HEK293 (cell line): Measurements from ENCODE around the gene PUM1.
A peak's percentile ranks its signal among the peaks of the same experiment; 100 is the strongest.

Experiments
- CTCF ChIA-PET: fragments of 350-600 bp; formaldehyde crosslinking; extraction: SDS; loops from one replicate; lab custom pipeline; 2021; ENCODE audit warnings: antibody characterized with exemption; lab: Yijun Ruan, JAX
- POLR2A ChIA-PET: fragments of 300-600 bp; formaldehyde crosslinking; extraction: SDS; loops from one replicate; lab custom pipeline; 2020; ENCODE audit warnings: antibody characterized with exemption, inconsistent platforms; lab: Yijun Ruan, JAX
- H3K27ac ChIP-seq: fragments of 200-500 bp; sonication (Bioruptor generic); 2 replicates; pipeline ENCODE4 v1.5.1; 2014; ENCODE audit warnings: low read depth, low read length, control low read depth, inconsistent platforms; ENCODE audit errors: extremely low read depth
- H3K36me3 ChIP-seq, 2 experiments: fragments of 200-500 bp in 1 of 2; sonication (Bioruptor generic) in 1 of 2; 1 replicate in 1 of 2; 2 replicates in 1 of 2; pipeline ENCODE4 v1.5.1; 2014 to 2017; ENCODE audit warnings: inconsistent platforms in 2 of 2, low read length in 2 of 2; ENCODE audit not compliant: control insufficient read depth in 2 of 2, insufficient read depth in 1 of 2
- H3K4me1 ChIP-seq: fragments of 200-500 bp; sonication (Bioruptor generic); 2 replicates; pipeline ENCODE4 v1.5.1; 2014; ENCODE audit warnings: mild to moderate bottlenecking, low read length, inconsistent platforms; ENCODE audit not compliant: control insufficient read depth, insufficient read depth
- H3K4me3 ChIP-seq: 2 replicates; pipeline ENCODE4 v1.5.1; 2011; ENCODE audit warnings: low read depth, mild to moderate bottlenecking, control low read depth, low read length, moderate library complexity
- H3K9me3 ChIP-seq: fragments of 200-500 bp; sonication (Bioruptor generic); 2 replicates; pipeline ENCODE4 v1.5.1; 2014; ENCODE audit warnings: low read depth, low read length, inconsistent platforms; ENCODE audit not compliant: control insufficient read depth, insufficient read depth
- EGR2 ChIP-seq: fragments of 450-650 bp; formaldehyde crosslinking; IDR thresholded peaks from 2 replicates; pipeline ENCODE4 v1.5.1; 2016; ENCODE audit warnings: low read depth, missing biosample characterization, missing genetic modification characterization
- PATZ1 ChIP-seq: fragments of 450-650 bp; formaldehyde crosslinking; IDR thresholded peaks from 2 replicates; pipeline ENCODE4 v1.5.1; 2016; ENCODE audit warnings: missing biosample characterization, missing genetic modification characterization
- PRDM1 ChIP-seq: fragments of 450-650 bp; formaldehyde crosslinking; IDR thresholded peaks from 2 replicates; pipeline ENCODE4; 2016; ENCODE audit warnings: missing biosample characterization, missing genetic modification characterization
- SCRT2 ChIP-seq: fragments of 450-650 bp; formaldehyde crosslinking; IDR thresholded peaks from 2 replicates; pipeline ENCODE4 v1.5.1; 2016; ENCODE audit warnings: missing biosample characterization, missing genetic modification characterization
- SP2 ChIP-seq: fragments of 450-650 bp; formaldehyde crosslinking; IDR thresholded peaks from 2 replicates; pipeline ENCODE4 v1.5.1; 2016; ENCODE audit warnings: missing biosample characterization, missing genetic modification characterization
- SP7 ChIP-seq: fragments of 450-650 bp; formaldehyde crosslinking; IDR thresholded peaks from 2 replicates; pipeline ENCODE4 v1.5.1; 2016; ENCODE audit warnings: missing biosample characterization, missing genetic modification characterization
- TSHZ1 ChIP-seq: fragments of 450-650 bp; formaldehyde crosslinking; IDR thresholded peaks from 2 replicates; pipeline ENCODE4 v1.5.1; 2016; ENCODE audit warnings: missing biosample characterization, missing genetic modification characterization, borderline replicate concordance
- ZBTB48 ChIP-seq: fragments of 450-650 bp; formaldehyde crosslinking; IDR thresholded peaks from 2 replicates; pipeline ENCODE4 v1.5.1; 2016; ENCODE audit warnings: missing biosample characterization, missing genetic modification characterization
- ZFHX2 ChIP-seq: fragments of 450-650 bp; formaldehyde crosslinking; conservative IDR thresholded peaks from 2 replicates; pipeline ENCODE4 v1.5.1; 2016; ENCODE audit warnings: missing biosample characterization, missing genetic modification characterization
- ZIC2 ChIP-seq: fragments of 450-650 bp; formaldehyde crosslinking; IDR thresholded peaks from 2 replicates; pipeline ENCODE4 v1.5.1; 2016; ENCODE audit warnings: missing biosample characterization, missing genetic modification characterization
- ZNF132 ChIP-seq: fragments of 450-650 bp; formaldehyde crosslinking; IDR thresholded peaks from 2 replicates; pipeline ENCODE4 v1.5.1; 2017; ENCODE audit warnings: missing biosample characterization, missing genetic modification characterization, borderline replicate concordance
- ZNF324 ChIP-seq: fragments of 450-650 bp; formaldehyde crosslinking; IDR thresholded peaks from 2 replicates; pipeline ENCODE4 v1.5.1; 2016; ENCODE audit warnings: missing biosample characterization, missing genetic modification characterization
- ZNF692 ChIP-seq: fragments of 450-650 bp; formaldehyde crosslinking; IDR thresholded peaks from 2 replicates; pipeline ENCODE4 v1.5.1; 2016; ENCODE audit warnings: missing biosample characterization, missing genetic modification characterization
- ZNF76 ChIP-seq: fragments of 450-650 bp; formaldehyde crosslinking; IDR thresholded peaks from 2 replicates; pipeline ENCODE4; 2016; ENCODE audit warnings: low read depth, missing biosample characterization, missing genetic modification characterization, borderline replicate concordance
- ZSCAN30 ChIP-seq: fragments of 450-650 bp; IDR thresholded peaks from 2 replicates; pipeline ENCODE4 v1.5.1; 2018; ENCODE audit warnings: missing biosample characterization, mild to moderate bottlenecking, missing genetic modification characterization, moderate library complexity
- TF ChIP-seq, protein P1 (sequence below): fragments of 450-650 bp; formaldehyde crosslinking; IDR thresholded peaks from 2 replicates; pipeline ENCODE4 v1.5.1; 2016; ENCODE audit warnings: missing biosample characterization, missing genetic modification characterization
- TF ChIP-seq, protein P2 (sequence below): fragments of 450-650 bp; formaldehyde crosslinking; IDR thresholded peaks from 2 replicates; pipeline ENCODE4 v1.5.1; 2017; ENCODE audit warnings: missing biosample characterization, missing genetic modification characterization
- TF ChIP-seq, protein P3 (sequence below): fragments of 450-650 bp; formaldehyde crosslinking; IDR thresholded peaks from 2 replicates; pipeline ENCODE4 v1.5.1; 2017; ENCODE audit warnings: missing biosample characterization, missing genetic modification characterization
- TF ChIP-seq, protein P4 (sequence below): fragments of 450-650 bp; formaldehyde crosslinking; IDR thresholded peaks from 2 replicates; pipeline ENCODE4 v1.5.1; 2017; ENCODE audit warnings: missing biosample characterization, missing genetic modification characterization

PUM1 gene

GRCh38 chr1:30888975-30889374 lies 176.5 kb downstream of the PUM1 start (continued):
- TF ChIP-seq ZNF76 (tag by site-specific recombination), result no peak
- TF ChIP-seq ZNF132 (tag by site-specific recombination), result no peak
- TF ChIP-seq ZSCAN30, result no peak
- TF ChIP-seq, all 188 proteins: peak for 0

DNA sequence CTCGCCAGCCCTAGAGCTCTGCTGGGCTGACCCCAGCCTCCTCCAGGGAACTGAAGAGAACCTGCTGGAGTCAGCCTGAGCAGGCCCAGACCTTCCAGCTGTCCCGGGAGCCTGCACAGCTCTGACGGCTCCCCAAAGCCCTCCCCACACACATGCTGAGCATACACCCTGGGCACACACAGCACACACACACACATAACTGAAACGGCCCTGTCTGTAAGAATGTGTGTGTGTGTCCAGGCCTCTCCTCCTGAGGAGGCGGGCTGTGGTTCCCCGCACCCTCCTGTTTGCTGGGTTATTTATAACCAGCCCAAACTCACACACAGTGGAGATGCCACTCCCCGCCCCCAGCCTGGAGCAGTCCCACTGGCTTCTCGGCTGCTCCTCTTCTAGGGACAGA lies 177.1 kb downstream of the PUM1 start:
- no peak overlapping the region for H3K4me3 ChIP-seq
- H3K36me3 ChIP-seq, result no peaks in the 10 kb centered on the region
- CTCF ChIA-PET, result interaction anchor here (1.2 to 1.3 kb wide), 2 partner anchors 40 to 86 kb away, joined by 4 to 5 read pairs; no protein-coding TSS in a partner anchor
- no peak overlapping the region for H3K27ac ChIP-seq
- TF ChIP-seq SCRT2 (0 out of 2 replicates have a peak, but pooled peaks have one; percentile 19), ZNF324 (tag by site-specific recombination) (no peak), PATZ1 (tag by site-specific recombination) (peak; percentile 36; the same call in 1 of the 2 replicates), ZIC2 (tag by site-specific recombination) (peak; percentile 90), ZBTB48 (tag by site-specific recombination) (peak; percentile 61), TSHZ1 (tag by site-specific recombination) (no peak), SP2 (tag by site-specific recombination) (peak; percentile 43; the same call in 1 of the 2 replicates), SP7 (tag by site-specific recombination) (peak; percentile 38), ZFHX2 (tag by site-specific recombination) (peak; percentile 89), ZNF692 (tag by site-specific recombination) (no peak), ZNF132 (tag by site-specific recombination) (no peak), PRDM1 (tag by site-specific recombination) (no peak), EGR2 (tag by site-specific recombination) (peak; percentile 76)
- TF ChIP-seq, protein P1, sequence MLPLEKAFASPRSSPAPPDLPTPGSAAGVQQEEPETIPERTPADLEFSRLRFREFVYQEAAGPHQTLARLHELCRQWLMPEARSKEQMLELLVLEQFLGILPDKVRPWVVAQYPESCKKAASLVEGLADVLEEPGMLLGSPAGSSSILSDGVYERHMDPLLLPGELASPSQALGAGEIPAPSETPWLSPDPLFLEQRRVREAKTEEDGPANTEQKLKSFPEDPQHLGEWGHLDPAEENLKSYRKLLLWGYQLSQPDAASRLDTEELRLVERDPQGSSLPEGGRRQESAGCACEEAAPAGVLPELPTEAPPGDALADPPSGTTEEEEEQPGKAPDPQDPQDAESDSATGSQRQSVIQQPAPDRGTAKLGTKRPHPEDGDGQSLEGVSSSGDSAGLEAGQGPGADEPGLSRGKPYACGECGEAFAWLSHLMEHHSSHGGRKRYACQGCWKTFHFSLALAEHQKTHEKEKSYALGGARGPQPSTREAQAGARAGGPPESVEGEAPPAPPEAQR (tag by site-specific recombination), result no peak
- TF ChIP-seq, protein P2, sequence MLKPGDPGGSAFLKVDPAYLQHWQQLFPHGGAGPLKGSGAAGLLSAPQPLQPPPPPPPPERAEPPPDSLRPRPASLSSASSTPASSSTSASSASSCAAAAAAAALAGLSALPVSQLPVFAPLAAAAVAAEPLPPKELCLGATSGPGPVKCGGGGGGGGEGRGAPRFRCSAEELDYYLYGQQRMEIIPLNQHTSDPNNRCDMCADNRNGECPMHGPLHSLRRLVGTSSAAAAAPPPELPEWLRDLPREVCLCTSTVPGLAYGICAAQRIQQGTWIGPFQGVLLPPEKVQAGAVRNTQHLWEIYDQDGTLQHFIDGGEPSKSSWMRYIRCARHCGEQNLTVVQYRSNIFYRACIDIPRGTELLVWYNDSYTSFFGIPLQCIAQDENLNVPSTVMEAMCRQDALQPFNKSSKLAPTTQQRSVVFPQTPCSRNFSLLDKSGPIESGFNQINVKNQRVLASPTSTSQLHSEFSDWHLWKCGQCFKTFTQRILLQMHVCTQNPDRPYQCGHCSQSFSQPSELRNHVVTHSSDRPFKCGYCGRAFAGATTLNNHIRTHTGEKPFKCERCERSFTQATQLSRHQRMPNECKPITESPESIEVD, result no peak
- TF ChIP-seq, protein P3, sequence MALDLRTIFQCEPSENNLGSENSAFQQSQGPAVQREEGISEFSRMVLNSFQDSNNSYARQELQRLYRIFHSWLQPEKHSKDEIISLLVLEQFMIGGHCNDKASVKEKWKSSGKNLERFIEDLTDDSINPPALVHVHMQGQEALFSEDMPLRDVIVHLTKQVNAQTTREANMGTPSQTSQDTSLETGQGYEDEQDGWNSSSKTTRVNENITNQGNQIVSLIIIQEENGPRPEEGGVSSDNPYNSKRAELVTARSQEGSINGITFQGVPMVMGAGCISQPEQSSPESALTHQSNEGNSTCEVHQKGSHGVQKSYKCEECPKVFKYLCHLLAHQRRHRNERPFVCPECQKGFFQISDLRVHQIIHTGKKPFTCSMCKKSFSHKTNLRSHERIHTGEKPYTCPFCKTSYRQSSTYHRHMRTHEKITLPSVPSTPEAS (tag by site-specific recombination), result peak; percentile 59; the same call in 1 of the 2 replicates
- TF ChIP-seq, protein P4, sequence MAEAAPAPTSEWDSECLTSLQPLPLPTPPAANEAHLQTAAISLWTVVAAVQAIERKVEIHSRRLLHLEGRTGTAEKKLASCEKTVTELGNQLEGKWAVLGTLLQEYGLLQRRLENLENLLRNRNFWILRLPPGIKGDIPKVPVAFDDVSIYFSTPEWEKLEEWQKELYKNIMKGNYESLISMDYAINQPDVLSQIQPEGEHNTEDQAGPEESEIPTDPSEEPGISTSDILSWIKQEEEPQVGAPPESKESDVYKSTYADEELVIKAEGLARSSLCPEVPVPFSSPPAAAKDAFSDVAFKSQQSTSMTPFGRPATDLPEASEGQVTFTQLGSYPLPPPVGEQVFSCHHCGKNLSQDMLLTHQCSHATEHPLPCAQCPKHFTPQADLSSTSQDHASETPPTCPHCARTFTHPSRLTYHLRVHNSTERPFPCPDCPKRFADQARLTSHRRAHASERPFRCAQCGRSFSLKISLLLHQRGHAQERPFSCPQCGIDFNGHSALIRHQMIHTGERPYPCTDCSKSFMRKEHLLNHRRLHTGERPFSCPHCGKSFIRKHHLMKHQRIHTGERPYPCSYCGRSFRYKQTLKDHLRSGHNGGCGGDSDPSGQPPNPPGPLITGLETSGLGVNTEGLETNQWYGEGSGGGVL (tag by site-specific recombination), result peak; percentile 63; the same call in 1 of the 2 replicates
- no peaks in the 10 kb centered on the region for H3K9me3 ChIP-seq
- POLR2A ChIA-PET, result no interaction called here
- no peaks in the 10 kb centered on the region for H3K4me1 ChIP-seq
